Testis (tissue), 2 donors: Measurements from ENCODE around the gene MEX3B.

Experiments used
- CTCF ChIP-seq, 3 experiments: fragments of 450-650 bp in 2 of 3; fragments of 200-600 bp in 1 of 3; sonication (generic) in 1 of 3; IDR thresholded peaks; one replicate each; pipeline ENCODE4 v1.5.1; 2016 to 2019; ENCODE audit warnings: antibody characterized with exemption in 3 of 3, mild to moderate bottlenecking in 2 of 3, moderate library complexity in 1 of 3
- POLR2A ChIP-seq: fragments of 450-650 bp; IDR thresholded peaks from one replicate; pipeline ENCODE4 v1.6.1; 2017; ENCODE audit warnings: antibody characterized with exemption, mild to moderate bottlenecking, moderate library complexity

- TF ChIP-seq CTCF (IDR thresholded peaks at IDR 0.05) (no peak), POLR2A (no peak)
Observed at GRCh38 chr15:82044373-82045178, 1.2 kb downstream of the MEX3B start.
